ENCODE measurements around the gene PHACTR3.

DNA sequence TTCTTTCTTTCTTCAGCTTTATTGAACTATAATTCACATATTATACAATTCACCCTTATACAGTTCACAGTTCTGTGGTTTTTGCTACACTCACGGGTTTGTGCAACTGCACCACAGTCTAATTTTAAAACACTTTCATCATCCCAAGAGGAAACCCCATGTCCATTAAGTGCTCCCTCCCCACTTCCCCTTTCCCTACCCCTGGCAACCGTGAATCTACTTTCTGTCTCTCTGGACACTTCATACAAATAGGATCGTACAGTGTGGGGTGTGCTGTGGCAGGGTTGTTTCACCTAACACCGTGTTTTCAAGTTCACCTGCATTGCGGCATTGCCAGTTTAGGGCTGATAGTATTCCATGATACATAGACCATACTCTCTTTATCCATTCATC, 118.8 kb downstream of the PHACTR3 start:
- TF ChIP-seq CTCF (IDR thresholded peaks at IDR 0.05; ENCODE audit: insufficient read depth, low read depth, low read length) (no peak), EZH2 (IDR thresholded peaks at IDR 0.05; ENCODE audit: insufficient read depth, low read length) (no peak)

All from astrocyte (in vitro differentiated cells and primary cell).